Measurements from ENCODE around the gene SPOCK1. TPM values are rescaled to one million over a fixed set of nuclear protein-coding genes. Genes with fewer than 3 reads are reported as not detected.

SPOCK1 gene
- total and polyA plus RNA-seq, 2 experiments from 2014 or later: 268 to 471 TPM

DNA sequence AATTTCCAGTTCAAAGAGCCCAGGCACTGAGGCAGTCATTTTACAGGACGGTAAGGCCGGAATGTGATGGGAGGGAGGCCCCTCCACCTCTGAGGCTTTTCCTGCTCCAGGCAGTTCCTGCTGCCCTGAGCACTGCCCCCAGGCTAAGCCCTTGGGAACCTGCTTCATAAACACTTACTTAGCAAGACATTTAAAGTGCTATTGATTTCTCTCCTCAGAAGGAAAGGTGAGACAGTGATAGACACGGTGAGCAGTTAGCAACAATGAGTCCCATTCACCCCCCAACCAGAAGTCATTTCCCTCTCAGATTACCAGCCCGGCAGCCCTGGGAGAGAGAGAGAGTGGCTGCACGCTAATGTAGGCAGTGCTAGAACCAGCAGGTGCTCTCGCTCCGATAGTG, 462.5 kb downstream of the SPOCK1 start:
- H3K27me3 ChIP-seq (replicated peaks; ENCODE audit: insufficient read depth): no peaks in the 10 kb centered on the region
- no peaks in the 10 kb centered on the region for H3K9me2 ChIP-seq (ENCODE audit: insufficient read depth)
- no peak overlapping the region for H3K4me2 ChIP-seq (ENCODE audit: unreplicated experiment)
- no peak overlapping the region for H3K27ac ChIP-seq
- no peak for DNase-seq
- in situ Hi-C loops (cut with MboI): no loop called here
- no peak overlapping the region for H3K9ac ChIP-seq
- peaks cover 13% of the 10 kb centered on the region; the same call in 1 of the 2 replicates for H3F3A ChIP-seq (ENCODE audit: insufficient read depth)
- no peak overlapping the region for H3K4me3 ChIP-seq
- H2AFZ ChIP-seq: no peak overlapping the region
- no peaks in the 10 kb centered on the region for H3K9me3 ChIP-seq (ENCODE audit: low read depth)
- H4K20me1 ChIP-seq (ENCODE audit: insufficient read depth): no peaks in the 10 kb centered on the region
- no peak for TF ChIP-seq EZH2phosphoT487 (IDR thresholded peaks at IDR 0.05; ENCODE audit: insufficient read depth, low read depth)
- no peak for TF ChIP-seq EZH2 (IDR thresholded peaks at IDR 0.05; ENCODE audit: insufficient read depth, poor library complexity, severe bottlenecking)
- H3K4me1 ChIP-seq (ENCODE audit: insufficient read depth): peaks cover 16% of the 10 kb centered on the region; the same call in 1 of the 2 replicates
- WGBS, 2 experiments (ENCODE audit: low coverage in 1 of 2, low lambda C conversion rate in 2 of 2, missing lambda C conversion rate in 2 of 2): 86 to 91% methylated on average over 7 of the region's 7 CpGs
- H3K36me3 ChIP-seq (ENCODE audit: low read depth): no peaks in the 10 kb centered on the region
- no peaks in the 10 kb centered on the region for H3K79me2 ChIP-seq (ENCODE audit: insufficient read depth)

DNA sequence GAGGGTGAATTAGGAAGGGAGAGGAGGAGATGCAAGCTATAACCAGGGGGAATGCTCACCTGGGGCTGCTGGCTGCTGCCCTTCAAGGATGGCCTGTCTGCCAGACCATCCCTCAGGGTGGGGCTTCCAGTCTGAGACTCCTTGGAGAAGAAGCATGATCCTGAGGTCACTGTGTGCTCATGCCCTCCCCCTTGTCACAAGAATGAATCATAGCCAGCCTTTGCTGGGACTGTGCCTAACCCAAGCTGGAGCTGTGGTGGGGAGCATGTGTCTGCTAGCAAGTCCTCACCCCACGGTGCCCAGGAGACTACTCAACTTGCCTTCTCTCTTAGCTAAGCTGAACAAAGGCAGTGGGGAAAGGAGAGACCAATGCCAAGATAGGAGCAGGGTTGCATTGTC, 463.6 kb downstream of the SPOCK1 start:
- peaks cover 15% of the 10 kb centered on the region; the same call in 1 of the 2 replicates for H3K4me1 ChIP-seq (ENCODE audit: insufficient read depth)
- peak; percentile 46 for DNase-seq
- in situ Hi-C loops (cut with MboI): no loop called here

DNA sequence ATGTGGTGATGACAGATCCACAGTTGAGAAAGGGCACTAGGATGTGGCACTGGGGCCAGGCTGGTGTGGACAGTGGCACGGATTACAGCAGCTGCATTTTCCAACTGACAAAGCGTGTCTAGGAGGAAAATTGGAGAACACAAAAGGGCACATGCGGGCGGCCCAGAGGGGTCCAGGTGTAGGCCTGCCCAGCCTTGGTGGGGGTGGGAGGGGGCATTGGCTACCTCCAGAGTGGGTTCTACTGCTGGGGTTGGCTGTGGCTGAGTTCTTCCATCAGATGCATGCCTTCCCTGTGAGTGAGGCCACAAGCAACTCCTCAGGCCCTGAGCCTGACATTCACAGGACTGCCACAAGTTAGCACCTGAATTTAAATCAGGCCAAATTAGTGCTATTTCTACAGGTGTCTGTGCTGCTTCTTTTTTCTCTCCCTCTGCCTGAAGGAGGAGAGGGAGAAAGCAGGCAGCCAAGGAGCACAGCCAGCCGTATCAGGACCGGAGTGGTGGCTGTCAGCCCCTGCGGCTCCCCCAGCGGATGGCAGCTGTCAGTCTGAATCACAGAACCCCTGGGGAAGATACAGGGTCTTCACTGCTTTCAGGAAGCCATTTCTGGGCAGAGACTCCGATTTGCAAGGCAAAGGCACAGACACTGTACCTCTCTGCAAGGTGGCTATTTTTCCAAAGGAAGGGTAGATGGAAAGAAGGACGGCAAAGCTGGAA, 464.2 kb downstream of the SPOCK1 start:
- TF ChIP-seq EZH2 (IDR thresholded peaks at IDR 0.05; ENCODE audit: insufficient read depth, poor library complexity, severe bottlenecking) (no peak), EZH2phosphoT487 (IDR thresholded peaks at IDR 0.05; ENCODE audit: insufficient read depth, low read depth) (no peak)
- H3K9ac ChIP-seq: no peak overlapping the region
- no peaks in the 10 kb centered on the region for H3K9me3 ChIP-seq (ENCODE audit: low read depth)
- no peaks in the 10 kb centered on the region for H3K36me3 ChIP-seq (ENCODE audit: low read depth)
- H3K27ac ChIP-seq: no peak overlapping the region
- no peaks in the 10 kb centered on the region for H3F3A ChIP-seq (ENCODE audit: insufficient read depth)
- no peak overlapping the region for H2AFZ ChIP-seq
- DNase-seq: no peak
- H3K79me2 ChIP-seq (ENCODE audit: insufficient read depth): no peaks in the 10 kb centered on the region
- peaks cover 13% of the 10 kb centered on the region; the same call in 1 of the 2 replicates for H3K4me1 ChIP-seq (ENCODE audit: insufficient read depth)
- no peak overlapping the region for H3K4me2 ChIP-seq (ENCODE audit: unreplicated experiment)
- H3K4me3 ChIP-seq: no peak overlapping the region
- no peaks in the 10 kb centered on the region for H3K27me3 ChIP-seq (replicated peaks; ENCODE audit: insufficient read depth)
- in situ Hi-C loops (cut with MboI): no loop called here
- H4K20me1 ChIP-seq (ENCODE audit: insufficient read depth): no peaks in the 10 kb centered on the region
- 95 to 96% methylated on average over 10 of the region's 10 CpGs for WGBS, 2 experiments (ENCODE audit: low coverage in 1 of 2, low lambda C conversion rate in 2 of 2, missing lambda C conversion rate in 2 of 2)
- no peaks in the 10 kb centered on the region for H3K9me2 ChIP-seq (ENCODE audit: insufficient read depth)

More for the DNA sequence above, 463.6 kb downstream of the SPOCK1 start:
- no peaks in the 10 kb centered on the region for H3K79me2 ChIP-seq (ENCODE audit: insufficient read depth)
- H3K36me3 ChIP-seq (ENCODE audit: low read depth): no peaks in the 10 kb centered on the region
- H3K9me3 ChIP-seq (ENCODE audit: low read depth): no peaks in the 10 kb centered on the region
- peaks cover 3% of the 10 kb centered on the region; the same call in 1 of the 2 replicates for H3F3A ChIP-seq (ENCODE audit: insufficient read depth)
- no peak for TF ChIP-seq EZH2phosphoT487 (IDR thresholded peaks at IDR 0.05; ENCODE audit: insufficient read depth, low read depth)
- H3K9me2 ChIP-seq (ENCODE audit: insufficient read depth): no peaks in the 10 kb centered on the region
- WGBS, 2 experiments (ENCODE audit: low coverage in 1 of 2, low lambda C conversion rate in 2 of 2, missing lambda C conversion rate in 2 of 2): 35 to 44% methylated on average over 1 of the region's 1 CpG
- no peaks in the 10 kb centered on the region for H4K20me1 ChIP-seq (ENCODE audit: insufficient read depth)
- H2AFZ ChIP-seq: no peak overlapping the region
- H3K4me3 ChIP-seq: no peak overlapping the region
- H3K4me2 ChIP-seq (ENCODE audit: unreplicated experiment): no peak overlapping the region
- no peak overlapping the region for H3K27ac ChIP-seq
- no peaks in the 10 kb centered on the region for H3K27me3 ChIP-seq (replicated peaks; ENCODE audit: insufficient read depth)
- H3K9ac ChIP-seq: no peak overlapping the region

GRCh38 chr5:137034213-137034612, 464.9 kb downstream of the SPOCK1 start:
- Histone ChIP-seq H3K9me3 (ENCODE audit: low read depth) (no peaks in the 10 kb centered on the region), H2AFZ (no peak overlapping the region), H3K27ac (no peak overlapping the region), H3K4me1 (ENCODE audit: insufficient read depth) (peaks cover 13% of the 10 kb centered on the region; the same call in 1 of the 2 replicates), H4K20me1 (ENCODE audit: insufficient read depth) (no peaks in the 10 kb centered on the region), H3K36me3 (ENCODE audit: low read depth) (no peaks in the 10 kb centered on the region), H3K4me2 (ENCODE audit: unreplicated experiment) (no peak overlapping the region), H3K27me3 (replicated peaks; ENCODE audit: insufficient read depth) (no peaks in the 10 kb centered on the region), H3F3A (ENCODE audit: insufficient read depth) (no peaks in the 10 kb centered on the region), H3K9me2 (ENCODE audit: insufficient read depth) (no peaks in the 10 kb centered on the region), H3K9ac (no peak overlapping the region), H3K79me2 (ENCODE audit: insufficient read depth) (no peaks in the 10 kb centered on the region), H3K4me3 (no peak overlapping the region)
- no peak for TF ChIP-seq EZH2phosphoT487 (IDR thresholded peaks at IDR 0.05; ENCODE audit: insufficient read depth, low read depth)
- no peak for TF ChIP-seq EZH2 (IDR thresholded peaks at IDR 0.05; ENCODE audit: insufficient read depth, poor library complexity, severe bottlenecking)
- DNase-seq: no peak
- in situ Hi-C loops (cut with MboI): no loop called here
- 95 to 97% methylated on average over 4 of the region's 4 CpGs for WGBS, 2 experiments (ENCODE audit: low coverage in 1 of 2, low lambda C conversion rate in 2 of 2, missing lambda C conversion rate in 2 of 2)
